Type B pancreatic cell (in vitro differentiated cells): ENCODE data around the gene UBE2L6. TPM values are rescaled to one million over a fixed set of nuclear protein-coding genes. Genes with fewer than 3 reads are reported as not detected.

Source experiments
- DNase-seq: peaks from one replicate; pipeline ENCODE4 v3.0.0; 2021; ENCODE audit warnings: mixed read lengths; ENCODE audit not compliant: unreplicated experiment; ENCODE audit errors: extremely low spot score
- H3K27ac Mint-ChIP-seq: 2 replicates; pipeline ENCODE4 v1.8.0; 2021; ENCODE audit warnings: mild to moderate bottlenecking, mixed read lengths
- H3K27me3 Mint-ChIP-seq: 2 replicates; pipeline ENCODE4 v1.8.0; 2021; ENCODE audit warnings: mixed read lengths
- H3K36me3 Mint-ChIP-seq: 2 replicates; pipeline ENCODE4 v1.8.0; 2021; ENCODE audit warnings: mixed read lengths
- H3K4me1 Mint-ChIP-seq: one replicate; pipeline ENCODE4 v1.8.0; 2021; ENCODE audit warnings: mixed read lengths; ENCODE audit not compliant: unreplicated experiment
- H3K4me3 Mint-ChIP-seq: 2 replicates; pipeline ENCODE4 v1.8.0; 2021; ENCODE audit warnings: mild to moderate bottlenecking, mixed read lengths
- H3K9me3 Mint-ChIP-seq: 2 replicates; pipeline ENCODE4 v1.8.0; 2021; ENCODE audit warnings: mixed read lengths
- CTCF ChIP-seq: fragments of 200-600 bp; sonication (generic); conservative IDR thresholded peaks from 2 replicates; pipeline ENCODE4 v1.5.0; 2021; ENCODE audit warnings: antibody characterized with exemption, mild to moderate bottlenecking
- total RNA-seq: library from RNA; stranded (reverse); gene quantifications from 2 replicates; pipeline ENCODE4 v1.2.1, GENCODE V29; 2021; ENCODE audit warnings: low replicate concordance

UBE2L6 gene
- total RNA-seq, 1 donor from 2014 or later, result 65.1 TPM

GRCh38 chr11:57511741-57512430, 55.6 kb downstream of the UBE2L6 start:
- DNase-seq, result no peak
- Mint-ChIP-seq H3K27ac (no peak overlapping the region), H3K4me1 (peaks cover 9% of the 10 kb centered on the region), H3K36me3 (no peaks in the 10 kb centered on the region), H3K4me3 (no peak overlapping the region), H3K27me3 (peaks cover 47% of the 10 kb centered on the region), H3K9me3 (no peaks in the 10 kb centered on the region)
- TF ChIP-seq CTCF, result no peak

DNA sequence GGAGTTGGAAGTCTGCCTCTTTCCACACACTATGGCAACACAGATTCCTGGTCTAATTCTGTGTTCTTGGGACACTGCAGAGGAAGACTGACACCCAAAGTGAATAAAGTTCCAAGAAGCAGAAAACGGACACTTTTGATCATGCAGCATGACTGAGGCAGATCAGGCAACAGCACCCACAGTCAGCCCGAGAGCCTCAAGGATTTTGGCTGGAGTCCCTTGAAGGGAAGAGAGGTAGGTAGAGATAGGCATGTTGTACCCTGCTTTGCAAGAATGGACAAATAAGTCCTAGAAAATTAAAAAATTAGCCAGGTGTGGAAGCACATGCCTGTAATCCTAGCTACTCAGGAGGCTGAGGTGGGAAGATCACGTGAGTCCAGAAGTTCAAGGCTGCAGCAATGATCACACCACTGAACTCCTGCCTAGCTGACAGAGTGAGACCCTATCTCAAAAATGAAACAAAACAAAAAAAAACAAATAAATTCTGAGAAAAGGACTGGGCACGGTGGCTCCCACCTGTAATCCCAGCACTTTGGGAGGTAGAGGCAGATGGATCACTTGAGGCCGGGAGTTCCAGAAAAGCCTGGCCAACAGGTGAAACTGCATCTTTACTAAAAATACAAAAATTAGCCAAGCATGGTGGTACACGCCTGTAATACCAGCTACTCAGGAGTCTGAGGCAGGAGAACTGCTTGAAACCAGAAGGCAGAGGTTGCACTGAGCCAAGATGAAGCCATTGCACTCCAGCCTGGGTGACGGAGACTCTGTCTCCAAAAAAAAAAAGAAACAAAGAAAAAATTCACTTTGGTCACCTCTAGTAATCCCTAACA, 58.9 kb downstream of the UBE2L6 start:
- H3K27me3 Mint-ChIP-seq, result peaks cover 26% of the 10 kb centered on the region
- no peak for DNase-seq
- no peaks in the 10 kb centered on the region for H3K36me3 Mint-ChIP-seq
- no peak overlapping the region for H3K4me3 Mint-ChIP-seq
- peaks cover 6% of the 10 kb centered on the region for H3K4me1 Mint-ChIP-seq
- H3K27ac Mint-ChIP-seq, result no peak overlapping the region
- TF ChIP-seq CTCF, result no peak
- no peaks in the 10 kb centered on the region for H3K9me3 Mint-ChIP-seq

DNA sequence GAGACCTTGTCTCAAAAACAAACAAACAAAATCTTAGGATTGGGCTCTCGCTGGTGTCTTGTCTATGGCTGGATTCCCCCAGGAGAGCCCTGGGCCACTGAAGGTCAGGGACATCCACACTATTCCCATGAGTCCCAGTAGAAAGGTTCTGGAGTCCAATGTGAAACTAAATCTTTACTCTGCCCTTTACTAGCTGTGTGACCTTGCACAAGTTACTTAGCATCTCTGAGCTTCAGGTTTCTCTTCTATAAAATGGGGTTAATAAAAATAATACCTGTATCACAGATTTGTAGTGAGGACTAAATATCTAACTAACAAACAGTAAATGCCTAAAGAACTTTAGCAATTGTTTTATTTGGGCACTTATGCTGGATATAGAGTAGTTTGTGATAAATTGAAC, 61.0 kb downstream of the UBE2L6 start:
- no peak overlapping the region for H3K4me3 Mint-ChIP-seq
- DNase-seq, result no peak
- TF ChIP-seq CTCF, result no peak
- H3K27ac Mint-ChIP-seq, result no peak overlapping the region
- H3K9me3 Mint-ChIP-seq, result no peaks in the 10 kb centered on the region
- H3K27me3 Mint-ChIP-seq, result peaks cover 8% of the 10 kb centered on the region
- H3K4me1 Mint-ChIP-seq, result peaks cover 4% of the 10 kb centered on the region
- H3K36me3 Mint-ChIP-seq, result no peaks in the 10 kb centered on the region

GRCh38 chr11:57504511-57504910, 63.0 kb downstream of the UBE2L6 start:
- peaks cover 14% of the 10 kb centered on the region for H3K4me1 Mint-ChIP-seq
- TF ChIP-seq CTCF, result no peak
- no peaks in the 10 kb centered on the region for H3K9me3 Mint-ChIP-seq
- peaks cover 7% of the 10 kb centered on the region for H3K27me3 Mint-ChIP-seq
- H3K36me3 Mint-ChIP-seq, result no peaks in the 10 kb centered on the region
- H3K4me3 Mint-ChIP-seq, result no peak overlapping the region
- no peak overlapping the region for H3K27ac Mint-ChIP-seq
- DNase-seq, result no peak

GRCh38 chr11:57502870-57503269, 64.6 kb downstream of the UBE2L6 start:
- H3K36me3 Mint-ChIP-seq, result no peaks in the 10 kb centered on the region
- peak overlapping the region; percentile 53 for H3K27ac Mint-ChIP-seq
- no peak for TF ChIP-seq CTCF
- no peaks in the 10 kb centered on the region for H3K9me3 Mint-ChIP-seq
- no peaks in the 10 kb centered on the region for H3K27me3 Mint-ChIP-seq
- DNase-seq, result no peak
- peaks cover 14% of the 10 kb centered on the region for H3K4me1 Mint-ChIP-seq
- H3K4me3 Mint-ChIP-seq, result no peak overlapping the region
